GM10266 (cell line): Measurements from ENCODE around the gene PLXDC2.

Source experiments
- DNase-seq: peaks from one replicate; pipeline ENCODE4 v3.0.0; 2012; ENCODE audit errors: extremely low spot score
- CTCF ChIP-seq: IDR thresholded peaks from 2 replicates; pipeline ENCODE4 v1.5.1; 2012; ENCODE audit warnings: mild to moderate bottlenecking, low read depth; ENCODE audit not compliant: control insufficient read depth, insufficient read depth; ENCODE audit errors: missing control alignments

Gene PLXDC2

GRCh38 chr10:20059084-20059835 lies 243.0 kb downstream of the PLXDC2 start:
- no peak for DNase-seq
- TF ChIP-seq CTCF, result no peak

GRCh38 chr10:20065814-20066213 lies 249.6 kb downstream of the PLXDC2 start:
- DNase-seq, result no peak
- TF ChIP-seq CTCF, result no peak

GRCh38 chr10:20073167-20073566 lies 256.9 kb downstream of the PLXDC2 start:
- DNase-seq, result no peak
- TF ChIP-seq CTCF, result no peak

- TF ChIP-seq CTCF, result no peak
- DNase-seq, result no peak
These were observed 259.5 kb downstream of the PLXDC2 start for GRCh38 chr10:20075713-20076112.

- TF ChIP-seq CTCF, result no peak
- DNase-seq, result no peak
These were observed 268.2 kb downstream of the PLXDC2 start for GRCh38 chr10:20084451-20084850.

- TF ChIP-seq CTCF, result no peak
- DNase-seq, result no peak
These were observed 268.9 kb downstream of the PLXDC2 start for GRCh38 chr10:20085115-20085514.

GRCh38 chr10:20087353-20087752 lies 271.1 kb downstream of the PLXDC2 start:
- DNase-seq, result no peak
- TF ChIP-seq CTCF, result no peak
